BJ (cell line): ENCODE measurements around the gene SDCCAG8. TPM values are rescaled to one million over a fixed set of nuclear protein-coding genes. Genes with fewer than 3 reads are reported as not detected.
A peak's percentile ranks its signal among the peaks of the same experiment; 100 is the strongest.

Source experiments
- CTCF ChIA-PET: fragments of 350-600 bp; formaldehyde crosslinking; extraction: SDS; loops from one replicate; lab custom pipeline; 2021; ENCODE audit warnings: antibody characterized with exemption, inconsistent platforms; lab: Yijun Ruan, JAX
- POLR2A ChIA-PET: fragments of 300-600 bp; sonication (Branson Sonifier 250); formaldehyde crosslinking; extraction: SDS; loops from one replicate; lab custom pipeline; 2021; ENCODE audit warnings: antibody characterized with exemption; lab: Charles Lee
- DNase-seq: peaks from one replicate; pipeline ENCODE4 v3.0.0-alpha.2; 2011; ENCODE audit warnings: low read depth
- H3K27me3 ChIP-seq: 2 replicates; pipeline ENCODE4 v1.6.0; 2011; ENCODE audit warnings: low read length; ENCODE audit not compliant: control insufficient read depth, insufficient read depth
- H3K36me3 ChIP-seq: 2 replicates; pipeline ENCODE4 v1.5.1; 2011; ENCODE audit warnings: low read length; ENCODE audit not compliant: control insufficient read depth, insufficient read depth
- H3K4me3 ChIP-seq: 2 replicates; pipeline ENCODE4 v1.5.1; 2011; ENCODE audit warnings: low read depth, mild to moderate bottlenecking, control low read depth, low read length
- polyA plus RNA-seq: library from polyadenylated mRNA; depleted of rRNA; stranded (reverse); fragments of >200 nt; gene quantifications from 2 replicates; pipeline ENCODE4 v1.2.3, GENCODE V29; 2011
- TF ChIP-seq, protein P1 (sequence below): IDR thresholded peaks from 2 replicates; pipeline ENCODE4 v1.5.1; 2011; ENCODE audit warnings: low read depth, mild to moderate bottlenecking, control low read depth, inconsistent platforms, low read length, moderate library complexity; ENCODE audit not compliant: insufficient read depth

Gene SDCCAG8
- polyA plus RNA-seq, 1 experiment, result 17.0 TPM

GRCh38 chr1:243258731-243259130 is 2.9 kb downstream of the SDCCAG8 start:
- DNase-seq, result no peak
- Histone ChIP-seq H3K27me3 (no peaks in the 10 kb centered on the region), H3K36me3 (no peaks in the 10 kb centered on the region), H3K4me3 (no peak overlapping the region)
- TF ChIP-seq, protein P1, sequence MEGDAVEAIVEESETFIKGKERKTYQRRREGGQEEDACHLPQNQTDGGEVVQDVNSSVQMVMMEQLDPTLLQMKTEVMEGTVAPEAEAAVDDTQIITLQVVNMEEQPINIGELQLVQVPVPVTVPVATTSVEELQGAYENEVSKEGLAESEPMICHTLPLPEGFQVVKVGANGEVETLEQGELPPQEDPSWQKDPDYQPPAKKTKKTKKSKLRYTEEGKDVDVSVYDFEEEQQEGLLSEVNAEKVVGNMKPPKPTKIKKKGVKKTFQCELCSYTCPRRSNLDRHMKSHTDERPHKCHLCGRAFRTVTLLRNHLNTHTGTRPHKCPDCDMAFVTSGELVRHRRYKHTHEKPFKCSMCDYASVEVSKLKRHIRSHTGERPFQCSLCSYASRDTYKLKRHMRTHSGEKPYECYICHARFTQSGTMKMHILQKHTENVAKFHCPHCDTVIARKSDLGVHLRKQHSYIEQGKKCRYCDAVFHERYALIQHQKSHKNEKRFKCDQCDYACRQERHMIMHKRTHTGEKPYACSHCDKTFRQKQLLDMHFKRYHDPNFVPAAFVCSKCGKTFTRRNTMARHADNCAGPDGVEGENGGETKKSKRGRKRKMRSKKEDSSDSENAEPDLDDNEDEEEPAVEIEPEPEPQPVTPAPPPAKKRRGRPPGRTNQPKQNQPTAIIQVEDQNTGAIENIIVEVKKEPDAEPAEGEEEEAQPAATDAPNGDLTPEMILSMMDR, result no peak
- ChIA-PET CTCF (interaction anchor here (0.9 kb wide), 1 partner anchor 14 kb away, joined by 3 read pairs; no protein-coding TSS in a partner anchor), POLR2A (no interaction called here)

DNA sequence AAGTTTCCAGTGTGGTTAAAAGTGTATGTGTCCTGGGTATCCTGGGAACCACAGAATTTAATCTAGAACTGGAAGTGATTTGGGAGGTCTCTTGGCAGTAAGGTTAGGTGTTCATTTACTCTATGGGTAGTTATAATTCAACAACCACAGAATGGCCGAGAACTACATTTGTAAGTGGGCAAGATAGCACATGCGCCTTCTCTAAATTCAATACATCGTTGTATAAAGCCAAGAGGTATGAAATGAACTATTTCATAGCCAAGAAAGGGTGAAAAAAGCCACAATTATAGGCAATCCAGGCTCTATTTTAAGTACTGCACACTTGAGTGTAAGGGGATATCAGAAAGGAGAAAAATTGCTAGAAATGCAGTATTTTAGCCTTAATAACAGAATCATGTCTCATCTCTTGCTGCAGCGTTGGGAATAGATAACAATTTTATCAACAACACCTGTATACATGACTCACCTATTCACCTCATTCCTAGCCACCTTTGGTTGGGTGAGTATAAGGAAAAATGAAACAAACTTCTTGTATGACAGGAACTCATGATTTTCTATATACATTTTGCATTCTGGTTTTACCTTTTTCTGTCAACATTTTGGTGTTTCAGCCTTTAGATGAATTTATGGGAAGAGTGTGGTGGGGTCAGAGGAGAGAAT is 4.5 kb downstream of the SDCCAG8 start:
- no peak overlapping the region for H3K4me3 ChIP-seq
- ChIA-PET CTCF (no interaction called here), POLR2A (no interaction called here)
- H3K36me3 ChIP-seq, result no peaks in the 10 kb centered on the region
- DNase-seq, result no peak
- no peaks in the 10 kb centered on the region for H3K27me3 ChIP-seq
- TF ChIP-seq, protein P1, result no peak

- Histone ChIP-seq H3K4me3 (no peak overlapping the region), H3K27me3 (no peaks in the 10 kb centered on the region), H3K36me3 (no peaks in the 10 kb centered on the region)
- CTCF ChIA-PET, result no interaction called here
- DNase-seq, result no peak
- TF ChIP-seq, protein P1, result no peak
- POLR2A ChIA-PET, result no interaction called here
Observed at GRCh38 chr1:243261390-243261789, 5.5 kb downstream of the SDCCAG8 start.

DNA sequence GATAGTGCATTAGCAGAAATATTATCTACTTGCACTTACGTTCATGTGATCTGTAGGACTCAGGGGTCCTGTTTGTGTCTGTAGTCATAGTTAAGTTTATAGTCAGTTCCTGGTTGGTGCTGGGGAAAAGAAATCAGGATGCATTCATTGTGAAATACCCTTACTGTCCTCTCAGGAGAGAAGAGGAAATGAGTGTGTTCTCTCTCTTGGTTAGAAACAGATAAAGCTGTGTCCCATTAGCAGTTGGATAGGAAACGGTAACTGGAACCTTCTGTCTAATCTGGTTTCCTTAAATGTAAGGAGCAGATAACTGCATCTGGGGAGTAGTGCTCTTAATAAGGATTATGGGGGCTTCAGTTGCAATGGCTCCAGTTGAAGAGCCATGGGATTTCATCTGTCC is 8.9 kb downstream of the SDCCAG8 start:
- ChIA-PET POLR2A (interaction anchor here (0.6 to 1.0 kb wide), 2 partner anchors 9 to 12 kb away, joined by 5 to 8 read pairs; partner anchors contain the start of genes CEP170 and SDCCAG8), CTCF (no interaction called here)
- DNase-seq, result peak; percentile 52
- Histone ChIP-seq H3K4me3 (no peak overlapping the region), H3K36me3 (no peaks in the 10 kb centered on the region), H3K27me3 (no peaks in the 10 kb centered on the region)
- TF ChIP-seq, protein P1, result no peak

DNA sequence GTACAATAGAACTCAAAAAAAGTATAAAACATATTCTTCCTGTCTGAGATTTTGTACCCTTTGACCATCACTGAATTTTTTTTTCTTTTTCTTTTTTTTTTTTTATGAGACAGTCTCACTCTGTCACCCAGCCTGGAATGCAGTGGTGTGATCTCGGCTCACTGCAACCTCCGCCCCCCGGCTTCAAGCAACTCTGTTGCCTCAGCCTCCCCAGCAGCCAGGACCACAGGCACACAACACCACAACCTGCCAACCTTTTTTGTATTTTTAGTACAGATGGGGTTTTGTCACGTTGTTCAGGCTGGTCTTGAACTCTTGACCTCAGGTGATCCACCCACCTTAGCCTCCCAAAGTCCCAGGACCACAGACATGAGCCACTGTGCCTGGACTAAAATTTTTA is 10.4 kb downstream of the SDCCAG8 start:
- DNase-seq, result no peak
- Histone ChIP-seq H3K4me3 (no peak overlapping the region), H3K27me3 (no peaks in the 10 kb centered on the region), H3K36me3 (no peaks in the 10 kb centered on the region)
- POLR2A ChIA-PET, result no interaction called here
- CTCF ChIA-PET, result interaction anchor here (0.6 kb wide), 1 partner anchor 107 kb away, joined by 3 read pairs; no protein-coding TSS in a partner anchor
- TF ChIP-seq, protein P1, result no peak
